Stimulated activated CD4-positive, alpha-beta T cell treated with anti-CD3 and anti-CD28 coated beads, Interleukin-1b, Interleukin-23, amount 100 ng/mL, for 24 hours (primary cell): ENCODE results near the gene THAP5.
"Not testable (repeated sequence)": the region's sequence is repeated elsewhere in the genome, so short reads cannot be mapped to it uniquely, and the experiment has no call there.

Experiments used
- DNase-seq, 4 experiments: peaks; one replicate each; pipeline ENCODE4 v3.0.0-alpha.2; 2020; ENCODE audit warnings: low read depth in 4 of 4, low spot score in 1 of 4

Gene THAP5

GRCh38 chr7:108585843-108586242, 16.3 kb upstream of the THAP5 start:
- DNase-seq, result no peak

GRCh38 chr7:108584211-108584610, 14.7 kb upstream of the THAP5 start:
- DNase-seq, result no peak

- DNase-seq, result no peak
These were observed 12.4 kb upstream of the THAP5 start for GRCh38 chr7:108581655-108582491.

DNA sequence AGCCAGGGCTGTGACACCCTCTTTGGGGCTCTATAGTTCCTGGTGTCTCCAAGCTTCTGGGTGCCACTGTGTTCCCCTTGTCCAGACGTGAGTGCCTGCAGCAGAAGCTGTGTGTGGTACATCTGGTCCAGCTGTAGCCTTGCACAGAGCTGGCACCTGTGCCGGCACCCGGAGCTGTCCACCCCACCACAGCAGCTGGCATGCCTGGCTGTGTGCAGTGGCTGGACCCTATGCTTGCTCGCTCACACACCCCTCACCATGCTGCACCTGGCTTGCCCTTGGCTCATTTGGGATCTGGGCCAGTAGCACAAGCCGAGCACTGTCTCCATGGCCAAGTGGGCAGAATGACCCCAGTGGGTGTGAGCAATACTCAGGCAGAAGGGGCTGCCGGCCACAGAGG, 10.8 kb upstream of the THAP5 start:
- DNase-seq, result no peak

- DNase-seq, result no peak
These were observed 9.4 kb upstream of the THAP5 start for GRCh38 chr7:108578937-108579336.

DNA sequence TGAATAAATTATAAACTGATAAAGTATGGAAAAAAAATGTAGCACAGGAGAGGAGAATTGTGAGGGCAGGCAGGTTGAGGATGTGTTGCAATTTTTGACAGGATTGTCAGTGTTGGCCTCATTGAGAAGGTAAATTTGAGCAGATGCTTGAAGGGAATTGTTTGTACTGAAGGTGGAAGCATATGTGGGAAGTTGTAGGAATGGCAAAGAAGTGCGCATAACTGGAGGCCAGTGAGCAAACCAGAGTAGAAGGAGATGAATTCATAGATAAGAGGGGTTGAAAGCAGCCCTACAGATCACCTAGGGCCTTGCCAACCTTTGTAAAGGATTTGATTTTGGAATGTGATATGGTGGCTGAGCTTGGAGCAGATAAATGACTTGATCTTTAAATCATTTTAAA, 6.6 kb upstream of the THAP5 start:
- DNase-seq, result no peak

GRCh38 chr7:108575156-108575555, 5.7 kb upstream of the THAP5 start:
- DNase-seq, result no peak

GRCh38 chr7:108572480-108572879, 3.0 kb upstream of the THAP5 start:
- DNase-seq, result no peak

DNA sequence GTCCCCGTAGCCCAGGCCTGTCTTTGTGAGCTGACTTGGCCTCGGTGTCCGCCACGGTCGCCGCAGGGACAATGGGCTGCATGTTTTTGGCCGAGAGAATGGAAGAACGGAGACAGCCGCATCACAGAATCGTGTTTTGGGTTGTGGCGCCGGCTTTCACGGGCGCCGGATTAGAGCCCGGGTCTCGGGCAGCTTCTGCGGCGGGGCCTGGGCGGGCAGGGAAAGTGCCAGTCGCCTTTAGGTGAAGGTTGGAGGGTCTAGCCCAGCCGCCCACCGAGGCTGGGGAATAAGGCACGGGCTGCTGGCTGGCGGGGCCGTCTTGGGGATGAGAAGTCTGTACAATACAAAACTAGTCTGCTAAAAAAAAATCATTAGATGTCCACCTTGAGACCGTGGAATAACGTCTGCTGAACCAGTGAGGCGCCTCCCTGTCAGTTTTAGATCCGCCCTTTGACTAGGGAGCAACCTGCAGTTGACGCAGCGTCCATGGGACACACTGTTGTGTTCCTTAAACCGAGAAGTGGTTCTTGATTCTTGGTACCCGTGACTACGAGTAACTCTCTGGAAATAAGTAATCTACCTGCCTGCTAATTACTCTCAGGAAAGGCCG, 745 bp upstream of the THAP5 start:
- peak; percentile 5 to 20 (median 8) for DNase-seq

DNA sequence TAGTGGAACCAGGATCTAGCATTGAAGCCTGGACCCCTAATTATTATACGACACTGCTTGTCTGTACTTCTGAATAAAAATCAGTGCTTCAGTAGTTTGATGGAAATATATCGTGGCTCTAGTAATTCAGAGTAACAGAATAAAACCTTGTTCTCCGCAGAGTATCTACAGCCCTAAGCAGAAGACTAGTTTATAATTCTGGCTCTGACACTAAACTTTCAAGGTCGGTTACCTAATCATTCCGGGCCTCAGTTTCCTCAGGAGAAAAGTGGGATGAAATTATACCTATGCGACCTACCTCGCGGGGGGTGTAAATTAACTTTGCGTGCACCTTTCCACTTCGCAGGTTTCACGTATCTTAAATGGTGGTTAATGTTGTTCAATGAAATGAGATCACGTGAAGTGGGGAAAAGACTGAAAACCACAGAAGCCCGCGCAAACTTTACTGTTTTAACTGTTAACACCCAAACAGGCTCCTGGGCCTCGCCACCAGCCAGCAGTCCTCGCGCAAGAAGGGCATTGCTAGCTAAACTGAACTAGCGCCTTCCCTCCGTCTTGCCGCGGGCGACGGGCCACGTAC, 615 bp downstream of the THAP5 start:
- DNase-seq, result no peak

DNA sequence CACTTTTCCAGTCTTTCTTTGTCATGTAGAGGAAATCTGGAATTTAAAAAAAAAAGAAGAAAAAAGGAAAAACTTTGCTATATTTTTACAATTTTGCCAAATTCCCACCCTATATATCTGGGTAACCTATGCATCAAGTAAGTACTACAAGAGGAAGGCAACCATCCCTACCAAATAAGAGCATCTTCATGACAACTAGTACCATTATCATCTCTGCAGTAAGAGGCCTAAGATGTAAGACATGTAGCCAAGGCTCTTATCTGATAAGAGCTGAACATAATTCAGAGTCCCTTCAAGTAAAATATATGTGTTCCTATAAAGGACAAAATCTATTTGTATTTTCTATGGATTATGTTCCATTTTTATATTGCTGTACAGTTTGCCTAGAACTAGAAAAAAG, 3.5 kb downstream of the THAP5 start:
- no peak for DNase-seq

DNA sequence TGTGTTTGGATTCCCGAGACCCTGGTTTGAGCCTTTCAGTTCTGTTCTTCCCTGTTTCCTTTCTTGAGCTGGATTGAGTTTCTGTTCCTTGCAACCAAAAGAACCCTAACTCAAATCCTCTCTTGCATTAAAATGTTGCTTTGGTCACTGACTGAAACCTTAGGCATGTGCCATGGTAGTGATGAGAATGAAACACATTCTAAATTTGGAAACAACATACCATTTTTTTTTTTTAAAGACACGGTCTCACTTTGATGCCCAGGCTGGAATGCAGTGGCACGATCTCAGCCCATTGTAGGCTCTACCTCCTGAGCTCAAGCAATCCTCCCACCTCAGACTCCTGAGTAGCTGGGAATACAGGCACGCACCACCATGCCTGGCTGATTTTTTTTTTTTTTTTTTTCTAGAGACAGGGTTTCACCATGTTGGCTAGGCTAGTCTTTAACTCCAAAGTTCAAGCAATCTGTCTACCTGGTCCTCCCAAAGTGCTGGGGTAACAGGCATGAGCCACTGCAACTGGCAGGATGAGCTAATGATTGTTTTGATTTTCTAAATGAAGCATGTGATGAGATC, 8.4 kb downstream of the THAP5 start:
- no peak for DNase-seq

DNA sequence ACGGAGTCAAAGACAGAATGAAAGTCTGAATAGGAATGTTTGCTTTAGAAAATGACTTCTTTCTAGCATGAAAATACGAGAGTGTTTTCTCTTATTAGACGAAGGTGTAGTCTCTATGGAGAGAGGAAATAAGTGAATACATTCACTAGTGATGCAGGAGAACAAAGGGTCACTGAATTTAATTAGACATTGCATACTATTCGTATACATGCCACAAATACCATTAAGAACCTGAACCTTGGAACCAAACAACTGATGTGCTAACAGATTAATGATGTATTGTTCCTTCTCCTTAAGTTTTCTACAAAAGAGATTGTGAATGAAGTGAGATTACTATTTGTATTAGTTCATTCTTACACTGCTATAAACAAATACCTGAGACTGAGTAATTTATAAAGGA, 10.3 kb downstream of the THAP5 start:
- DNase-seq, result no peak

DNA sequence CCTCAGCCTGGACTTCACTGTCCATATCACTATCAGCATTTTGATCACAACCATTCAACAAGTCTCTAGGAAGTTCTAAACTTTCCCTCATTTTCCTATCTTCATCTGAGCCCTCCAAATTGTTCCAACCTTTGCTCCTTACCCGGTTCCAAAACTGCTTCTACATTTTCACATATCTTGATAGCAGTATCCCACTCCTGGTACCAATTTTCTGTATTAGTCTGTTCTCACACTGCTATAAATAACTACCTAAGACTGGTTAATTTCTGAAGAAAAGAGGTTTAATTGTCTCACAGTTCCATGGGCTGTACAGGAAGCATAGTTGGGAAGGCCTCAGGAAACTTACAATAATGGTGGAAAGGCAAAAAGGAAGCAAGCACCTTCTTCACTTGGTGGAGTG, 11.9 kb downstream of the THAP5 start:
- no peak for DNase-seq

GRCh38 chr7:108557191-108557590, 12.3 kb downstream of the THAP5 start:
- DNase-seq, result no peak

DNA sequence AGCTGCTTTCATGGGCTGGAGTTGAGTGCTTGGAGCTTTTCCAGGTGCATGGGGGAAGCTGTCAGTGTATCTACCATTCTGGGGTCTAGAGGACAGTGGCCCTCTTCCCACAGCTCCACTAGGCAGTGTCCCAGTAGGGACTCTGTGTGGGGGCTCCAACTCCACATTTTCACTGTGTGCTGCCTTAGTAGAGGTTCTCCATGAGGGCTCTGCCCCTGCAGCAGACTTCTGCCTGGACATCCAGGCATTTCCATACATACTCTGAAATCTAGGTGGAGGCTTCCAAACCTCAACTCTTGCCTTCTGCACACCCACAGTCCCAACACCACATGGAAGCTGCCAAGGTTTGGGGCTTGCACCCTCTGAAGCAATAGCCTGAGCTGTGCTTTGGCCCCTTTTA, 12.8 kb downstream of the THAP5 start:
- not testable (repeated sequence) for DNase-seq

DNA sequence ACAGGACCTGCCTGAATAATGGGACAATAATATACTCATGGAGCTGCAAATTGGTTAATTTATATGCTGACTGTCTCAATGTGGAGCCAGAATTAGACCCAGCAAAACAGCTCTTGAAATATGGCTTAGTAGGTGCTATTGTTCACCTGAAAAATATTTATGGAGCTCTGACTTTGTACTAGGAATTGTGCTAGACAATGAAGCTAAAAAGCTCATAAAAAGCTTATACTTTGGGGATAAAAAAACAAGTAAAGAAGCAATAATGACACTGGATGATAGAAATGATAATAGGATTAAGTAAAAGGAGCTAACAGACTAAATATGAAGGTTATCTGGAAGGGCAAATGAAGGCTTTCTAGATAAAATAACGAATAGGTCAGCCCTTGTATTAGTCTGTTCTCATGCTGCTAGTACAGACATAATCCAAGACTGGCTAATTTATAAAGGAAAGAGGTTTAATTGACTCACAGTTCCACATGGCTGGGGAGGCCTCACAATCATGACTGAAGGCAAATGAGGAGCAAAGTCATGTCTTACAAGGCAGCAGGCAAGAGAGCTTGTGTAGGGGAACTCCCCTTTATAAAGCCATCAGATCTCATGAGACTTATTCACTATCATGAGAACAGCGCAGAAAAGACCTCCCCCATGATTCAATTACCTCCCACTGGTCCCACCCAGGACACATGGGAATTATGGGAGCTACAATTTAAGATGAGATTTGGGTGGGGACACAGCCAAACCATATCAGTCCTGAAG, 21.2 kb downstream of the THAP5 start:
- DNase-seq, result not testable (repeated sequence)

DNA sequence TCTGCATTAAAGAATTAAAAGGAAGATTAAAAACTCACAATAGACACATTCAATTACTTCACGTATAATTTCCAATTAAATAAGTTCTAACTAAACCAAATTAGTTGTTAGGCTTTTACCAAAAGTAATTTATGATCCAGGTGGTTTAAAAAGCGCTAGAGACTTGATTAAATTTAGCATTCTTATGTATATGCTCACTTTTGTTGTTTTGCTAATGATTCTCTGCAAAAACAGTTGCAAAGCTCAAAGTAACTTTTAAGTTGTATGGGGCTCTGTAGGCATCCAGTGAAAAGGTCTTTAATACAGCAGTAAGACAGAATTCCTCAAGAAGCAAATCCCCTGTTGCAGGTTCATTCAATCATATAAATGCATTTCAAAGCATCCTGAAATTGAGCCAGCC, 28.0 kb downstream of the THAP5 start:
- DNase-seq, result no peak

- not testable (repeated sequence) for DNase-seq
These were observed 30.8 kb downstream of the THAP5 start for GRCh38 chr7:108538685-108539084.

- DNase-seq, result not testable (repeated sequence)
These were observed 31.3 kb downstream of the THAP5 start for GRCh38 chr7:108538236-108538635.

DNA sequence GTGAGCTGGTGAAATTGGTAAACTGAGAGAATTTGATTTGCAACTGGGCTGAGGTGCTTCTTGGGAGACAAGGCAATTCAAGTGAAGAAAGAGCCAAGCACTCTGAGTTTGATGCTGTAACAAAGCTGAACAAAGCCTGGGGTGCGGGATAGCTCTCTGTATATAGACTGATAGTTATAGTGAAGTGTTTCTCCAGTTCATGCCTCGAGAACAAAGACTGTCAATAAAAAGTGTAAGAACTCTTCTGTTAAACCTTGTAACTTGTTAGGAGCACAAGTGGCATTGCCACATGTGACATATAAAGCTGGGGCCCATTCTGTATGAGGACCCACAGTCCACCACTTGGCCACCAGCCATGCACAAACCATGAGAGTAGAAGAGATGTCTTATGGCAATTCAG, 32.3 kb downstream of the THAP5 start:
- DNase-seq, result no peak
